Esophagus muscularis mucosa (tissue), 3 donors: ENCODE results near the gene ARID3A.

Experiments
- CTCF ChIP-seq, 3 experiments: fragments of 200-600 bp in 2 of 3; fragments of 450-650 bp in 1 of 3; sonication (generic) in 2 of 3; IDR thresholded peaks; one replicate each; pipeline ENCODE4 v1.5.1; 2017 to 2019; ENCODE audit warnings: antibody characterized with exemption in 3 of 3, mild to moderate bottlenecking in 2 of 3, moderate library complexity in 1 of 3
- POLR2AphosphoS5 ChIP-seq, 2 donors: sonication (generic); formaldehyde crosslinking; IDR thresholded peaks; one replicate each; pipeline ENCODE4 v1.6.1; 2017; ENCODE audit warnings: antibody characterized with exemption in 2 of 2

- TF ChIP-seq CTCF (IDR thresholded peaks at IDR 0.05) (no peak), POLR2AphosphoS5 (IDR thresholded peaks at IDR 0.05) (no peak)
These were observed 25.9 kb upstream of the ARID3A start for GRCh38 chr19:900043-900301.
